Glomerular visceral epithelial cell (primary cell): Measurements from ENCODE around the gene USP37.
A peak's percentile ranks its signal among the peaks of the same experiment; 100 is the strongest.

Experiments
- DNase-seq: peaks from one replicate; pipeline ENCODE4 v3.0.0-alpha.2; 2016; ENCODE audit errors: extremely low spot score

The USP37 gene

GRCh38 chr2:218402911-218403411, 165.2 kb downstream of the USP37 start:
- no peak for DNase-seq

- DNase-seq: no peak
Observed at GRCh38 chr2:218402491-218402901, 165.7 kb downstream of the USP37 start.

GRCh38 chr2:218401890-218402289, 166.3 kb downstream of the USP37 start:
- no peak for DNase-seq

GRCh38 chr2:218400930-218401881, 166.9 kb downstream of the USP37 start:
- DNase-seq: peak; percentile 17
